Memory B cell (primary cell): Measurements from ENCODE around the gene SV2A.
"Not testable (repeated sequence)": the region's sequence is repeated elsewhere in the genome, so short reads cannot be mapped to it uniquely, and the experiment has no call there.

ENCODE experiments used
- ATAC-seq: fragments of 150-1000 bp; cut with Tn5 transposase; 2 replicates; pipeline ENCODE4 v1.10.0; 2021; ENCODE audit warnings: low read depth, mild to moderate bottlenecking, moderate library complexity
- DNase-seq, 2 donors: peaks; one replicate each; pipeline ENCODE4 v3.0.0; 2022; ENCODE audit warnings: low spot score in 2 of 2
- H3K27ac Mint-ChIP-seq: one replicate; pipeline ENCODE4 v1.8.0; 2022; ENCODE audit warnings: mild to moderate bottlenecking, moderate library complexity, mixed read lengths
- H3K27me3 Mint-ChIP-seq: one replicate; pipeline ENCODE4 v1.8.0; 2022; ENCODE audit warnings: mixed read lengths
- H3K36me3 Mint-ChIP-seq: one replicate; pipeline ENCODE4 v1.8.0; 2022; ENCODE audit warnings: mild to moderate bottlenecking, mixed read lengths
- H3K4me1 Mint-ChIP-seq: one replicate; pipeline ENCODE4 v1.8.0; 2022; ENCODE audit warnings: mixed read lengths
- H3K4me3 Mint-ChIP-seq: one replicate; pipeline ENCODE4 v1.8.0; 2022; ENCODE audit warnings: mild to moderate bottlenecking, moderate library complexity, mixed read lengths
- H3K9me3 Mint-ChIP-seq: one replicate; pipeline ENCODE4 v1.8.0; 2022; ENCODE audit warnings: mixed read lengths

Gene SV2A, protein sequence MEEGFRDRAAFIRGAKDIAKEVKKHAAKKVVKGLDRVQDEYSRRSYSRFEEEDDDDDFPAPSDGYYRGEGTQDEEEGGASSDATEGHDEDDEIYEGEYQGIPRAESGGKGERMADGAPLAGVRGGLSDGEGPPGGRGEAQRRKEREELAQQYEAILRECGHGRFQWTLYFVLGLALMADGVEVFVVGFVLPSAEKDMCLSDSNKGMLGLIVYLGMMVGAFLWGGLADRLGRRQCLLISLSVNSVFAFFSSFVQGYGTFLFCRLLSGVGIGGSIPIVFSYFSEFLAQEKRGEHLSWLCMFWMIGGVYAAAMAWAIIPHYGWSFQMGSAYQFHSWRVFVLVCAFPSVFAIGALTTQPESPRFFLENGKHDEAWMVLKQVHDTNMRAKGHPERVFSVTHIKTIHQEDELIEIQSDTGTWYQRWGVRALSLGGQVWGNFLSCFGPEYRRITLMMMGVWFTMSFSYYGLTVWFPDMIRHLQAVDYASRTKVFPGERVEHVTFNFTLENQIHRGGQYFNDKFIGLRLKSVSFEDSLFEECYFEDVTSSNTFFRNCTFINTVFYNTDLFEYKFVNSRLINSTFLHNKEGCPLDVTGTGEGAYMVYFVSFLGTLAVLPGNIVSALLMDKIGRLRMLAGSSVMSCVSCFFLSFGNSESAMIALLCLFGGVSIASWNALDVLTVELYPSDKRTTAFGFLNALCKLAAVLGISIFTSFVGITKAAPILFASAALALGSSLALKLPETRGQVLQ

DNA sequence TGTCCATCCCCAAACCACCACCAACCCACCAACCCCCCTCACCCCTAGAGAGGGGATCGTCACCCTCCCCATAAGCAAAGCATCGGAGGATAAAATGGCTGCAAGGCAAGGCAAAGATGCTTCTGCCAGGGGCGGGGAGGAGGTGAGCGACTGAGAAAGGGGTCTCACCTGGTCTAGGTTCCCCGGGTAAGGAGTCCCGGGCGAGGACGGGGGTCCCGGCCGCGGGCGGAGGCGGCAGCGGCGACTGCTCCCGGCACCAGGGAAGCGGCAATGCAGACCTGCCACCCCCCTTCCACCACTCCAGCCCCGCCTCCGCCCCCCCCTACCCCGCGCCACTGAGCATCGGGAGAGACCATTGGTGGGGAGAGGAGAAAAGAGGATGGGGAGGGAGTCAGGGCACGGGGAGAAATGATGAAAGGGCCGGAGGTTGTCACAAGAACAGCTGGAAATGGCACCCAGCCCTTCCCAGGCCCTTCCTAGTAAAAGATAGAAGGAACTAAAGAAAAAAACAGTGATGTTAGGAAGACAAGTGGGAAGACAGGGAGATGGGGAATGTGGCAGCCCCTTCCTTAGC lies at the start of gene SV2A:
SV2A (minus strand) TSS at position 274 of the 574 bp plus-strand sequence. CDS start 4,004 bp downstream, outside the sequence.
- Mint-ChIP-seq H3K4me1 (peaks cover 23% of the 10 kb centered on the region), H3K27ac (no peak within 1 kb of the TSS), H3K9me3 (no peaks in the 10 kb centered on the region), H3K4me3 (peak within 1 kb of the TSS; percentile 59), H3K27me3 (peaks cover 17% of the 10 kb centered on the region), H3K36me3 (peaks cover 9% of the 10 kb centered on the region)
- ATAC-seq (peak; percentile 37), DNase-seq (no peak)

DNA sequence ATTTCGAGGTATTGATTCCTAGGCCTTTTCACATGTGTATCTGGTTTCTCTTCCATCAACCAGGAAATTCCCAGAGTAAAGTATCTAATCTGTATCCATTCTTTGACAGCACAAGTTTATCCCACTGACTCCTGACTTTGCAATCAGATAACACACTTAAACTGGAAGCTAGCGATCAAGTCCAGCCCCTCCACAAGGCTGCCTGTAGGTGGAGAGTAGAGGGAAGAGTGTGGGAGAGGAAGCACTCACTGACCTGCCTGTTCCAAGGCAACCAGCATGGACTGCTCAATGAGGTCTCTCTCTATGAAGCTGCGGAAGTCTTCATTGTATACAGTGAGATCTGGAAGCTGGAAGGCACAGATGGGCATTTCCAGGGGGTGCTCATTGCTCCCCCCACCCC lies 49.4 kb upstream of the SV2A start:
- Mint-ChIP-seq H3K27me3 (no peaks in the 10 kb centered on the region), H3K27ac (no peak overlapping the region), H3K9me3 (no peaks in the 10 kb centered on the region), H3K36me3 (peaks cover 5% of the 10 kb centered on the region), H3K4me1 (peaks cover 3% of the 10 kb centered on the region), H3K4me3 (no peak overlapping the region)
- DNase-seq: no peak
- ATAC-seq: no peak

DNA sequence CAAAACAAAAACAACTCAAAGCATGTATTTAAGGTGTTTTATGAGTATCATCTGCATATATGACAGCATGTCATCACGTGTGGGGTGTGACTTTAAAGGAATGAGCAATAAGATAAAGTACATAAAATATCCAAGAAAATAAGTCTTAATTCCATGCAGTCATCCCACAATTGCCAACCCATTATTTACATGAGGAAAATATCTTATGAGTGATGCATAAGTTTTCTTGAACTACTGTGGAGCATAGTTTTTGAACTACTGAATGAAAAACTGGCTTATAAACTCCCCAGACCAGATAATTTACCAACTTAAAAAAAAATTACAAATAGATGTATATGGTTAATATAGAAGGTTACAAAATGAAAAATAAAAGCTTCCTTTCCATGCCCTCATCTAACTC lies 48.8 kb upstream of the SV2A start:
- Mint-ChIP-seq H3K4me1 (peaks cover 4% of the 10 kb centered on the region), H3K4me3 (no peak overlapping the region), H3K27me3 (no peaks in the 10 kb centered on the region), H3K36me3 (peaks cover 5% of the 10 kb centered on the region), H3K9me3 (no peaks in the 10 kb centered on the region), H3K27ac (no peak overlapping the region)
- DNase-seq: no peak
- no peak for ATAC-seq

DNA sequence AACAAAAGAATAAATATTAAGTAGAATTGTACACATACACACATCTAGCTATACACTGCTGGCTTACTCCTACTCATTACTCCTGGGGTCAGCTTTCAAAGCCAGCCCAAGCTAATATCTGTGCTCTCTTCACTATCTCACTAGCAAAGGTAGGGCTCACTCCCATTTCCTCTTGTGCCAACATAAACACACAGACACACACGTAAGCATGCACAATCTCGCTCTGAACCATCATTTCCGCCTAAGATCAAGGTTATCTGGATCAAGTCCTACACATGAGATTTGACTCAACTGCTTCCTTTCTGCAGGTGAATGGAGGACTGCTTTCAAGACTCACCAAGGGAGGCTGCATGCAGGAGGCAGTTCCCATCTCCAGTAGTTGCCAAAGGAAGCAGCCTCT lies 47.8 kb upstream of the SV2A start:
- DNase-seq (no peak), ATAC-seq (no peak)
- H3K36me3 Mint-ChIP-seq: peaks cover 5% of the 10 kb centered on the region
- no peaks in the 10 kb centered on the region for H3K27me3 Mint-ChIP-seq
- no peak overlapping the region for H3K27ac Mint-ChIP-seq
- peaks cover 4% of the 10 kb centered on the region for H3K4me1 Mint-ChIP-seq
- no peak overlapping the region for H3K4me3 Mint-ChIP-seq
- H3K9me3 Mint-ChIP-seq: no peaks in the 10 kb centered on the region

DNA sequence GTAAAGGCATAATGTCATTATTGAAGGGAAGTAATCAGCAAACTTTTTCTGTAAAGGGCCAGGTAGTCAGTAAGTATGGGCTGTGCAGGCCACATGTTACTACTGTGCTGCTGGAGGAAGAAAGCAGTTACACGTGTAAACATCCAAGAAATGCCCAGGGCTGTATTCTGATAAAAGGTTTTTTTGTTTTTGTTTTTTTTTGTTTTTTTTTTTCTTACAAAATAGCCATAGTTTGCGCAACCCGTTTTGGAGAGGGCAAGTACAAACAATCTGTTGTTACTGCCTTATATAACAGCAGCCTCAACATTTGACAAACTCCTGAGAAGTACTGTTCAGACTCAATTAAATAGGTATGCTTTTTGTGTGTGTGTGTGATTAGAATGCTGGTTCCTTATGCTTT lies 45.7 kb upstream of the SV2A start:
- H3K4me1 Mint-ChIP-seq: peaks cover 4% of the 10 kb centered on the region
- no peak overlapping the region for H3K4me3 Mint-ChIP-seq
- no peak overlapping the region for H3K27ac Mint-ChIP-seq
- H3K9me3 Mint-ChIP-seq: no peaks in the 10 kb centered on the region
- no peaks in the 10 kb centered on the region for H3K27me3 Mint-ChIP-seq
- peaks cover 5% of the 10 kb centered on the region for H3K36me3 Mint-ChIP-seq
- ATAC-seq (no peak), DNase-seq (no peak)

DNA sequence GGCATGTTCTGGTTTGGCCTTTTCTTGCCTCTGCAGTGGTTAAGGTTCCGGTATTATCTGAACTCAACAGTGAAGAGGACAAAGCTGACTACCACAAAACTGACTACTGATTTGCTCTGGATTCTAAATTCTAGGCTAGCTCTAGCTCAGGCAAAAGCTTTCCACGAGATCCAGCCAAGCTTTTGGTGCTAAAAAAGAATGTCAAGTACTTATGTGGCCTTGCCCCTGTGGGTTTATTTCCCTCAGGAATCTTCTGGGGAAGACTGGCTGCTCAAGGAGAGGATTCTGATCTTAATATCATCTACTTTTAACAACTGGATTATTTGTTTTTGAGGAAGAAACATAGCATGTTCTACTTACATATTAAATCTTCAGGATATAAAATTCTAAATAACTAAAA lies 45.1 kb upstream of the SV2A start:
- H3K4me3 Mint-ChIP-seq: no peak overlapping the region
- no peaks in the 10 kb centered on the region for H3K27me3 Mint-ChIP-seq
- peaks cover 4% of the 10 kb centered on the region for H3K4me1 Mint-ChIP-seq
- H3K9me3 Mint-ChIP-seq: no peaks in the 10 kb centered on the region
- H3K27ac Mint-ChIP-seq: no peak overlapping the region
- H3K36me3 Mint-ChIP-seq: peaks cover 5% of the 10 kb centered on the region
- DNase-seq (no peak), ATAC-seq (no peak)

DNA sequence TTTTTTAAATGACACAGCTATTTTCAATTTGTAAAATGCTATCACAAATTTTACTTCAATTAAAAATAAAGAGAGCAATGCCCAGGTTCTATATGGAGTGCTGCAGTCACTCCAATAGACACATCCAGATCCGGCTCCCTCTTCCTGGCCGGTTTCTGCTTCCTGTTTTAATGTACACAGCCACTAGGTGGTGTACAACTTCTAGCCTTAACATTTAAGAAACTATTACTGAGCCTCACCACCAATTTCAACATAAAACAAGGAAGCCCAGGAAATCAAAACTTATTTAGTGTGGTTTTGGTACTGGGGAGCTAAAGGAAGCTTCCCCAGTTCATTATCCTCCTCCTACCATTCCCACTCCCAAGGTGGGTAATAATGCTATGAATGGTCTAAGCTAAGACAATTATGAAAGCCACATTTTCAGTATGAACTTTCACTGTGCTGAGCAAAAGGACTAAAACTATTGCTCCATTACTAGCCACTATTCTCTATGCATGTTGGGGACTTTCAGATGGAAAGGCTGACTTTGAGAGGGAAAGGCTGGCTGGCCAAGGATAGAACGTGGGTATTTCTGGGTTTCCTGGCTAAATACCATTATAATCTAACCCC lies 44.5 kb upstream of the SV2A start:
- Mint-ChIP-seq H3K27me3 (no peaks in the 10 kb centered on the region), H3K9me3 (no peaks in the 10 kb centered on the region), H3K4me3 (no peak overlapping the region), H3K27ac (no peak overlapping the region), H3K4me1 (peaks cover 4% of the 10 kb centered on the region), H3K36me3 (peaks cover 5% of the 10 kb centered on the region)
- ATAC-seq (peak; percentile 68), DNase-seq (peak; percentile 21 to 48)

DNA sequence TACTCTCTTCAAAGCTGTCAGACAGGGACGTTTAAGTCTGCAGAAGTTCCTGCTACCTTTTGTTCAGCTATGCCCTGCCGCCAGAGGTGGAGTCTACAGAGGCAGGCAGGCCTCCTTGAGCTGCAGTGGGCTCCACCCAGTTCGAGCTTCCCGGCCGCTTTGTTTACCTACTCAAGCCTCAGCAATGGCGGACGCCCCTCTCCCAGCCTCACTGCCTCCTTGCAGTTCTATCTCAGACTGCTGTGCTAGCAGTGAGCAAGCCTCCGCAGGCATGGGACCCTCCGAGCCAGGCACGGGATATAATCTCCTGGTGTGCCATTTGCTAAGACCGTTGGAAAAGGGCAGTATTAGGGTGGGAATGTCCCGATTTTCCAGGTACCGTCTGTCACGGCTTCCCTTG lies 39.9 kb upstream of the SV2A start:
- H3K36me3 Mint-ChIP-seq, H3K4me3 Mint-ChIP-seq, H3K27ac Mint-ChIP-seq, H3K4me1 Mint-ChIP-seq, H3K9me3 Mint-ChIP-seq, ATAC-seq, H3K27me3 Mint-ChIP-seq, DNase-seq: not testable (repeated sequence)

DNA sequence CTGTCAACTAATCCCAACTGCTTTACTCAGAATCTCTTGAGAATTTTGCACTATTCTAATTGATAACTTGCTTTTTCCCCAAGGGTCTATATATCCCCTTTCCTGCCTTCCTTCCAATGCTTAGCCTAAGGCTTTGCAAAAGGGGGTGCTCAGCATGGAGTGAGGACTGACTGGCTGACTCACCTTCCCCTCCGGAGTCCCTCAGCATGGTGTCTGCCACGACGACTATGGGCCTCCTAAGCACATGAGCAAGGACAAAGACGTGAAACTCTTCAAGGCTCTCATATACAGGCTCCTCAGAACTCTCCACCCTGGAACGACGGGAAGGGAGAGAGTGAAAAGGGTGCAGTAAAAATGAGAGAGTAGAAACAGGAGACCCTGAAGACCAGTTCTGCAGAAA lies 32.3 kb upstream of the SV2A start:
- Mint-ChIP-seq H3K36me3 (peaks cover 2% of the 10 kb centered on the region), H3K9me3 (peaks cover 2% of the 10 kb centered on the region), H3K27ac (no peak overlapping the region), H3K27me3 (no peaks in the 10 kb centered on the region), H3K4me1 (no peaks in the 10 kb centered on the region), H3K4me3 (no peak overlapping the region)
- DNase-seq (no peak), ATAC-seq (no peak)

DNA sequence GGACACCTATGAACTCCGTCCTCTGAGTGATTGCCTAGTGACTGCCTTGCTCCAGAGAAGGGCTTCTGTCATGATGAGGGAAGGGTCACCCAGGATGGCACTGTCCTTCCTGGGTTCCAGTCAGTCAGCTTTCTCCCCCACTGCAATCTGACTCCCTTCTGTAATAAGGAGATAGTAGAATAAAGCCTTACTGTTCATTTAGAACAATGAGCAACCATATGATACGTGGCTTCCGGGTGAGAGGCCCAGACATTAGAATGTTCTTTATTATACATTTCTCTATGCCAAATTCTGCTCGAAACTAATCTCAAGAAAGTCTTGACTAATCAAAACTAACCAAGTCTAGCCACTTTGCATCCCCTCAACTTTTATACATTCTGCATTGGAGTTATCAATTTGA lies 27.6 kb upstream of the SV2A start:
- H3K27ac Mint-ChIP-seq: no peak overlapping the region

DNA sequence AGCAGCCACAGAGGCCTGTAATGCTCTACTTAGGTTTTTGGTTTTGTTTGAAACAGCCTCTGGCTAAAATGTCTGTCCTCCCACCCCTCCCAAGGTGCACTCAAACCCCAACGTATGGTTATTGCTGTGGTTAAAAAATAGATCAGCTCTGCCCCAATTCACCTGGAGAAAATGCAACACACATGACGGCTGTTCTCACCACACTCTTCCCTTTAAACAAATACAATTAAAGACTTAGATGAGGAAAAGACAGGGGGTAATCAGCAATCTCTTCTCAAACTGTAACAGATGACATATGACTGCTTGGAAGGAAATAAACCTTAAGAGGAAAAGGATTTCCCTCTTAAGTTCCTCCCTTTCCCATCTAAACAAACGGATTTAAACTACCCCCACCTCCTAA lies 25.2 kb upstream of the SV2A start:
- no peaks in the 10 kb centered on the region for H3K4me1 Mint-ChIP-seq
- H3K27ac Mint-ChIP-seq: no peak overlapping the region
- H3K36me3 Mint-ChIP-seq: peaks cover 4% of the 10 kb centered on the region
- no peaks in the 10 kb centered on the region for H3K27me3 Mint-ChIP-seq
- no peak overlapping the region for H3K4me3 Mint-ChIP-seq
- no peaks in the 10 kb centered on the region for H3K9me3 Mint-ChIP-seq
- DNase-seq: no peak
- no peak for ATAC-seq

More for the DNA sequence above, 27.6 kb upstream of the SV2A start:
- ATAC-seq (no peak), DNase-seq (no peak)
- Mint-ChIP-seq H3K27me3 (no peaks in the 10 kb centered on the region), H3K4me3 (no peak overlapping the region), H3K36me3 (peaks cover 4% of the 10 kb centered on the region), H3K4me1 (no peaks in the 10 kb centered on the region), H3K9me3 (no peaks in the 10 kb centered on the region)

DNA sequence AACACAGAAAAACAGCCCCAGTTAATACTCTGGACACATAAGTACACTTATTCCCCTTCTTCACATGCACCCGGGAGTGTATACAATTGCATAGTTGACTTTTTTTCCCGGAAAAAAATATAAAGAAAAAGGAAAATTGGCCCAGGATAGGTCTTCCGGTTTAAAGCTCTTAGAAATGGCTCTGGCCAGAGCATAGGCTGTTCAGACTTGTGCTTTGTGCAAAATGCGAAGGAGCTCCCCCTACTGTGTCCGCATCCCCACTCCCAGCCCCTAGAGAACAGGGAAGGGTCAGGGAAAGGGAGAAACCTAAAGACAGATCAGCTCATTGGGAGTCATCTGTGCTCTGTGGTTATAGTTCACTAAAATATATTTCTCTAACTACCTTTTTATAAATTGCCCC lies 24.6 kb upstream of the SV2A start:
- DNase-seq (no peak), ATAC-seq (no peak)
- H3K9me3 Mint-ChIP-seq: no peaks in the 10 kb centered on the region
- peaks cover 4% of the 10 kb centered on the region for H3K36me3 Mint-ChIP-seq
- no peak overlapping the region for H3K27ac Mint-ChIP-seq
- no peaks in the 10 kb centered on the region for H3K27me3 Mint-ChIP-seq
- no peak overlapping the region for H3K4me3 Mint-ChIP-seq
- H3K4me1 Mint-ChIP-seq: peaks cover 3% of the 10 kb centered on the region

DNA sequence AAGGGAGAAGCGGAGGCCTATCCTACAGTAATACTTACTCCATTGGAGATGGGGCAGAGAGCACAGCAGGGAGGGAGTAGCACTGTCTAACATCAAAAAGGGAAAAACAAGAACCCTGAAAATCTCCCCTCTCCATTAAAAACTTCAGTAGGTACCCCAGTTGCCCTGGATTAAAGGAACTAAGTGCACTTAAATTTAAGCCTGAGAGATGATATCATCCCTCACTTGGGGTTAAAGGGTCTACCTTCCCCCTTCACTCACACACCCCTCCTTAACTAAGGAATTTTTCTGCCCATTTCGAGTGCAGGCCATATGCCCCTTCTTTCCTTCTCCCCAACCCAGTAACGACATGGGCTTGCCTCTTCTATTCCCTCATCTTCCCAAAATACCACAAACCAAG lies 22.8 kb upstream of the SV2A start:
- DNase-seq (no peak), ATAC-seq (no peak)
- Mint-ChIP-seq H3K9me3 (no peaks in the 10 kb centered on the region), H3K4me1 (peaks cover 3% of the 10 kb centered on the region), H3K4me3 (no peak overlapping the region), H3K27me3 (no peaks in the 10 kb centered on the region), H3K36me3 (peaks cover 2% of the 10 kb centered on the region), H3K27ac (no peak overlapping the region)

DNA sequence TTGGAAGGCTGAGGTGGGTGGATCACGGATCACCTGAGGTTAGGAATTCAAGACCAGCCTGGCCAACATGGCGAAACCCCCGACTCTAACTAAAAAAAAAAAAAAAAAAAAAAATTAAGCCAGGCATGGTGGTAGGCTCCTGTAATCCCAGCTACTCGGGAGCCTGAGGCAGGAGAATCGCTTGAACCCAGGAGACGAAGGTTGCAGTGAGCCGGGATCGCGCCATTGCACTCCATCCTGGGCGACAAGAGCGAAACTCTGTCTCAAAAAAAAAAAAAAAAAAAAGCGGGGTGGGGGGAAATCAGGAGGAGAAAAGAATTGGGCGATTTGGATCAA lies 21.0 kb upstream of the SV2A start:
- not testable (repeated sequence) for ATAC-seq, DNase-seq, H3K4me3 Mint-ChIP-seq, H3K9me3 Mint-ChIP-seq, H3K27ac Mint-ChIP-seq, H3K36me3 Mint-ChIP-seq, H3K4me1 Mint-ChIP-seq, H3K27me3 Mint-ChIP-seq
